Fibroblast of the conjunctiva (primary cell): Measurements from ENCODE around the gene HEATR1.
"Not testable (repeated sequence)": the region's sequence is repeated elsewhere in the genome, so short reads cannot be mapped to it uniquely, and the experiment has no call there.

Experiments used
- DNase-seq: peaks from one replicate; pipeline ENCODE4 v3.0.0-alpha.2; 2010; ENCODE audit warnings: low read depth

The HEATR1 gene

DNA sequence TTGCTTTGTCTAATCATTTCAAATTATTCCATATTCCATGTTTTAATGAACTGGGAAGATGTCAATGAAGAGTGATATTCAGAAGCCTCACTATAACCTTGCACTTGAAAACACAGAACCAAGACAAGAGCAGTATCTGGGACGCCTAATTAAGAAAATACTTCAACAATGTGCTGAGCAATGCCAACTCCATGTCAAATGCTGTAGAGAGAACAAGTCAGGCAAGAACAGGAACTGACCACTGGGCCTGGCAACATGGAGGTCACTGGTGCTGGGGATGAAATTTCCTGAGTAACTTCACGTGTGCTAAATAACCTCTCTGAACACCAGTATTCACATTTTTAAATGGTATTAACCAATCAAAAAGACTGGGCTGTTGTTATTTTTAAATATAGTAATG lies 22.8 kb downstream of the HEATR1 start:
- DNase-seq = no peak

DNA sequence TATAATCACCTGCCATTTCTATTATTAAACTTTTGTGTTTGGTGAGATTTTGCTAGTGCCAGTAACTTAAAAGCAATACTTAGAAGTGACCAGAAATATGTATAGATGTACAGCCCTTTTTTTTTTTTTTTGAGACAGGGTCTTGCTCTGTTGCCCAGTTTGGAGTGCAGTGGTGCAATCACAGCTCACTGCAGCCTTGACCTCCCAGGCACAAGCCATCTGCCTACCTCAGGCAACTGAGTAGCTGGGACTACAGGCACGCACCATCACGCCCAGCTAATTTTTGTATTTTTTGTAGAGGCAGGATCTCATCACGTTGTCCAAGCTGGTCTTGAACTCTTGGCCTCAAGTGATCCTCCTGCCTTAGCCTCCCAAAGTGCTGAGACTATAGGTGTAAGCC lies 23.9 kb downstream of the HEATR1 start:
- DNase-seq = not testable (repeated sequence)

DNA sequence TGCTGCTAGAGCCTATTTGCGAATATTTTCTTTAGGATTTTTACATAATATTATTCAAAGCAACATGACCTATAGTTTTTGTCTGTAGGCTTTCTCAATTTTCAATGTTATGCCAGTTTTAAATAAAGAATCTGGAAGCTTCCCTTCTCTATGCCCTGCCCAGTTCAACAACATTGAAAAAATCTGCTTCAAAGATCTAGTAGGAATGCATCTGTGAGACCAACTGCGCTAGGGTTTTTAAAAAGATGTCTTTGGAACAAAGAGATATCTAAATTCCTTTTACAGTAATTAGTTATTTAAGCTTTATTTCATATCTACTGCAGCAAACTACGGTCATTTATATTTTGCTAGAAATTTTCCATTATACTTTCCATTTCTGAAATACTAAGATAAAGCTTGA lies 25.7 kb downstream of the HEATR1 start:
- DNase-seq = no peak

DNA sequence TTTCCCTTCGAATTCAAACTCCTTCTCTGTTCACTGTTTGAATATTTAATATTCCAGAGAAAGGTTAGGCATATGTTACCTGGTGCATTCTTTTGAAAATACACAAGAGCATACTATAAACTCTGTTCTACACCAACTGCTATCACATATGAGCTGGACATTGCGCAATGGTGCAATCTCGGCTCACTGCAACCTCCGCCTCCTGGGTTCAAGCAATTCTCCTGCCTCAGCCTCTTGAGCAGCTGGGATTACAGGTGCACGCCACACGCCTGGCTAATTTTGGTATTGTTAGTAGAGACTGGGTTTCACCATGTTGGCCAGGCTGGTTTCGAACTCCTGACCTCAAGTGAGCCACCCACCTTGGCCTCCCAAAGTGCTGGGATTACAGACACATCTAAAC lies 27.3 kb downstream of the HEATR1 start:
- DNase-seq = not testable (repeated sequence)

DNA sequence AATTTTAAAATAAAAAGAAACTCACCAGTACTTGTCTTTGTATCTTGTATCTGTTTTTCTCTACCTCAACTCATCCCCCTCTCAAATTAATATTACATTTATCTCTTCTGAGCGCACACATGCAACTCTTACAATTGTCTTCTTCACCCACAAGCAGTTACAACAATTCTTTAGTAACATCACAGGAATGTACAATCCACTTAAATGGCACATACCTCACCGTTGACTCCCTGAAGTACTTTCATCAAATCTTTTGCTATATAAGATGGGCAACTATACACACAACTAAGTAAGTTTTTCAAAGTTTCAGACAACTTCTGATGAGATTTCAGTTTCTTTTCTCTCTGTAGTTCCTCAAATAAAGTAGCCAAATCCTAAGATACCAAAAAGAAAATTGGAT lies 28.3 kb downstream of the HEATR1 start:
- no peak for DNase-seq

DNA sequence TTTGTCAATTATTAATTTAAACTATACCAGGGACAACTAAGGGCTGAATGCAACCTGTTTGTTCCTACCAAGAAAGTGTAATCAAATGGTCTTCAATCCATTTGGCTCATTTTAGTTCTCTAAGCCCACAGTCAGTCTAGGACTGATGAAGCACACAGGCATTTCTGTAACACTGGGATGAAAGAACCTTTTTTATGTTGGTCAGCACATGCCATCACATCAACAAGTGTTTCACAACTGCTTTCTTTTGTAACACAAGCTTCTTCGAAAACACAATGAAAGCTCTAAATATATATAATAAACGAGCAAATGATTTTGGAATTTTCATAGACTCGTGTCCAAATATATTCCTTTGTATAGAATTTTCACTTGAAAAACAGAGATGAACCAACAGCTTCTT lies 28.8 kb downstream of the HEATR1 start:
- DNase-seq = no peak

DNA sequence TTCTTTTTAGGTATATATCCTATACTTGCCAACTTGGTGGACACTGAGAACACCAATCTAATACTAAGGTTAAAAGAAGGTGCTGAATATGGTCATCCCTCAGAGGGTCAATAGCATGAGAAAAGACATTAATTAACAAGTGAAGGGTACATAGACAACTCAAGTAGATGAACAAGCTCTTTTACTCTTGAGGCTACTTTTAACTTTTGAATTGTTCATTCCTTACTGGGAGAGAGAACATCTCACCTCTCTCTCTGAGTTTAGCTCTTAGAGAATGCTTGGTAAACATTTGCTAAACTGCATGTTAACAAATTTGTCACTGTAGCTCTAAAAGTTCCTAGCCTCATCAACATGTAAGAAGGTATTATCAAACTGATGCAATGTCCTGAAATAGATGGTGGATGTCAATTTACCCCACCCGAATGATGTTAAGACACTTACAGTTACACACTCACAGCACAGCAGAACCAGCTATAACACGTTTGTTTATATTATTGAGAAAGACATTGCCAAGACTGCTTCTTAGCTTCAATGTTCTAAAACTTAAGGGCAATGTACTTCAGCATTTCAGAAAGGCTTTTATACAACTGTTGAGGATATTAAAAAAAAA lies 35.9 kb downstream of the HEATR1 start:
- DNase-seq = peak; percentile 77

DNA sequence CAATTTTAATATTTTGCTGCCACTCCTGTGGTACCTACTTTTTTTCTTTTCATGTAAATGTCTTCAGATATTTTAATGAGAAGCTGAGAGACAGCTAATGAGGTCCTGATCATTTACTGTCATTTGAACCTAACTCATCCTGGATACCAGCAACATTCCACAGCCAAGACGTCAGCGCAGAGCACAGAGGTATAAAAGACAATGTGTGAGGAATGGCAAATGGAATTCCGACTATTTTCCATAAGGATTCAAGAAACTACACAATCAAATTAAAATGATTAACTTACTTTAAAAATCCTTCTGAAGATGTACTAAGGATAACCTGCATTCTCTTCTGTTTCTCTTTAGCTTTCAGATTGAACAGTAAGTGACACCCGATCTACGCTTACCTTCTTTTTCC lies 38.8 kb downstream of the HEATR1 start:
- DNase-seq = no peak

DNA sequence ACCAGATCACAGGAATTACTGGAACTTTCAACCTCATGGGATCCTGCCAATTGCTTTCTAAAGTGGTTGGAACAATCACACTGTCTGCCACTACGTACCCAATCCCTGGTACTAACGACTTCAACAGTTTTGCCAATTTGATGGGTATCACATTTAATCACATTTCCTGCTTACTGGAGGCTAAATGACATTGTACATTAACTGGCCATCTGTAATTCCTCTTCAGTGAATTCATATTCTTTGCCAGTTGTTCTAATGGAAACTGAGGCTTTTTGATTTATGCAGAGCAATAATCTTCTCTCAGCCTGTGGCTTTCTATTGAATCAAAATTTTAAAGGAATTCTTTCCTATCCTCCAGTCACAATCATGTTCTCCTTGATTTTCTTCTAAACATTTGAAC lies 42.3 kb downstream of the HEATR1 start:
- DNase-seq = no peak

DNA sequence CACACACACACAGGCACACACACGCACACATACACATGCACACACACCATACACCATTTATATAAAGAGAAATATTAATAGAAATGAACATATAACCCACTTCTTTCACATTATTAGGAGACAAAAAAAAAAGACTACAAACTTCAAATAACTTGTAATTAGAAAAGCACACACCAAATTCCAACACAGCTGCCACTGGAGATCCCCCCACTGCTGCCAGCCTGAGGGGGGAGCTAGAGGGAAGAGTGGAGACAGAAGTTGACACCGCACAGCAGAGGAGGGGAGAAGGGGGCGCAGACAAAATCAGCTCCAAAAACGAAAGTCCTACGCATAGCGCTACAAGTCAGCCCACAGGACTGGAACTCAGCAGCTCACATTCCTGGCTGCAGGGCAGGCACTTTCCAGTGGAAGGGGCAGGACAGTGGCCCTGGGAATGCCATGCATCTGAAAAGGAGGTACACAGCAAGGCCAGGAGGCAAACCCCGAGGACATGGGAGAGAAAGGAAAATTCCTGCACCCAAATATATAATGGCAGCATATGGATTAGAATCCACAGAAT lies 44.0 kb downstream of the HEATR1 start:
- DNase-seq = no peak

DNA sequence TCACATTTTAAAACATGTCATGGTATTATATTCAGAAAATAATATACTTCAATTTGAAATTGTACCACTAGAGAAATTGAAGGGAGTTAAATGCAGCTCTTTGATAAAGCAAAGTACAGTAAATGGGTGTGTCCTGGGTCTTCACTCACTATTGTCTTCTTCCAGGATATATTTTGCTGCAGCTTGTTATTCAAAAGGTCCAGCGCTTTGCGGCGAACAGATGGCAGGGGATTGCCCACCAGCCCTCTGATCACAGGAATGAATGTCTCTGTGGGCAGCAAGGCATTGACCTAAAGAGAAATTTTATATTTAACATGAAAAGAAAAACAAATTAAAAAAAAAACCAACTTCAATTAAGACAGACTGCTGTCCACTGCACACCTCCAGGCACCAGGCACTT lies 45.5 kb downstream of the HEATR1 start:
- DNase-seq = no peak

DNA sequence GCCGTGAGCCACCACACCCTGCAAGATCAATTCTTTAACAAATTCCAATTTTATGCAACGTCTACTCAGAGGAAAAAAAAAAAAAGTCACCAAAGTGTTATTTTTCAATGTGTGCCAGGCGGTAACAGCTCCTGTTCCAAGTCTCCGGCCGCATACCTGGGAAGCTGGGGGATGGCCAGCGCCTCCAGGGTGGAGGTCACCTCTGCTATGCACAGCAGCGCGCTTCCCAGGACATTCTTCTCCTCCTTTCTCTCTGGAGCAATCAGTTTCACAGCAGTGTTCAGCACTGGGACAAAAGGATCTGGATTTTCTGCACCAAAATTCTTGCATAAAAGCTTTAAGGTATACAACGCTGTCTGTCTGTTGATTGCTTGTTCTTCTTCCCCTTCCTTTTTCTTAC lies 46.2 kb downstream of the HEATR1 start:
- DNase-seq = no peak

DNA sequence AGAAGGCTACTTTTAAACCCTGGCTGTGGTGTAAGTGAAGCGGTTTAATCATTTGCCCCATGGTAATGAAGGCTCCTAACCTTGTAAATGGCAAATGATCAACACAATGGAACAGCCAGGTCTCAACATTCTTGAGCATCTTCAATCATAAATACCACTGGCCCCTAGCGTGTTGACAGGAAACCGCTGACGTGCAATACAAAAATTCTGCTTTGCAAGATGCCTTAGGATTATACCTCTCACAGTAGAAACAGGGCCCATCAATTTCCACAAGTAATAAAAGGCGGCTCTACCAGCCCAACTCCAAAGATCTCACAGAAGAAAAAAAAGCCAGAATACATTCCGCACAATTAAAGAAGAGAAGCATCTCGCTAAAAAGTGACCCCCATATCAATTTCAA lies 47.7 kb downstream of the HEATR1 start:
- DNase-seq = no peak

DNA sequence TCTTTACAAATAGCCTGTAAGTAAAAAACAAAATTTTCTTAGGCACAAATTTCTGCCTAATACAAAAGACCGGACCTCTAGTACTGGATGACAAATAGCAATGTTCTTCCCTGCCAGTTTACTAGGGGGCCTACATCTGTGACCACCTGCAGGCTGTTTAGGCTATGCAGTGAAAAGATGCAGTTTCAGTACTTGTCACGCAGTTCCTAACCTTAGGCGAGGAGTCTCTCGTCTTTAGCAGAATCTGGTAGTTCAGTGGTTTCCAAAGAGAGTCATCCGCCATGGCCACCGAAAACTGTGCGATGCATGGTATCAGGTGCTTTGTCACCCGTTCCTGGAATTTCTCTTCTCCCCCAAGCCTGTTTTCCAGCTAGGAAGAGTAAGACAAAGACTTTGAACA lies 50.9 kb downstream of the HEATR1 start:
- no peak for DNase-seq

DNA sequence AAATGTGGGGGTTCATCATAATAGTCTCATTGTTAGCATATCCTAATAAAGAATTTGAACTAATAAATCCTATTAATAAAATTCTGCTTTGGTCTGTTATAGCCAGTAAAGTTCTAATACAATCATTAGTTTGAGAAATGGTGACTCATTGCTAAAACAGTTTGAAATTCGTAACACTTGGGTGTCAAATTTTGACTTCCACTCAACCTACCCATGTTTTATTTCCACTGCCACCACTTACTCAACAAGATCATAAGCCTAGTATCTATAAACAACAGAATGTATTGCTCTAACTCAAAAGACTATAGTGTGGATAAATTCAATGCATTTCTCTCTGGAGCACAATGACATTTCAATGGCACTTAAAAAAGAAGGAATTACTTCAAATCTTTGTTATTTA lies 51.4 kb downstream of the HEATR1 start:
- DNase-seq = no peak

DNA sequence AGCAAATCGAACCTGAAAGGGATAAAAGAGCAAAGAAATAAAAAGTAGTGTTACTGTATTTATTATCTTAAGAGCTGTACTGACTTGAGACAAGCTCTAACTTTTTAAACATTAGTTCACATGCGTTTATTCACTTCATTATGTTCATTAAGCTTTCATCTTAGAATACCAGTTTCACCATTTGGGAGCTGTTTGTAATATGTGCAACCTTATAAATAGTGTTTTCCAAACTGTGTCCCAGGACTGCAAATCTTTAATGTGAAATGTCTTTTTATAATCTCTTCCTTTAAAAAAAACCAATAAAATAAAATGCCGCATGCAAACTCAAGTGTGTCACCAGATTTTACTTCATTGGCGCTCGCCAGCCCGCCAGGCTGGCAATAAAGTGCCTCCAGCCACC lies 52.2 kb downstream of the HEATR1 start:
- no peak for DNase-seq

DNA sequence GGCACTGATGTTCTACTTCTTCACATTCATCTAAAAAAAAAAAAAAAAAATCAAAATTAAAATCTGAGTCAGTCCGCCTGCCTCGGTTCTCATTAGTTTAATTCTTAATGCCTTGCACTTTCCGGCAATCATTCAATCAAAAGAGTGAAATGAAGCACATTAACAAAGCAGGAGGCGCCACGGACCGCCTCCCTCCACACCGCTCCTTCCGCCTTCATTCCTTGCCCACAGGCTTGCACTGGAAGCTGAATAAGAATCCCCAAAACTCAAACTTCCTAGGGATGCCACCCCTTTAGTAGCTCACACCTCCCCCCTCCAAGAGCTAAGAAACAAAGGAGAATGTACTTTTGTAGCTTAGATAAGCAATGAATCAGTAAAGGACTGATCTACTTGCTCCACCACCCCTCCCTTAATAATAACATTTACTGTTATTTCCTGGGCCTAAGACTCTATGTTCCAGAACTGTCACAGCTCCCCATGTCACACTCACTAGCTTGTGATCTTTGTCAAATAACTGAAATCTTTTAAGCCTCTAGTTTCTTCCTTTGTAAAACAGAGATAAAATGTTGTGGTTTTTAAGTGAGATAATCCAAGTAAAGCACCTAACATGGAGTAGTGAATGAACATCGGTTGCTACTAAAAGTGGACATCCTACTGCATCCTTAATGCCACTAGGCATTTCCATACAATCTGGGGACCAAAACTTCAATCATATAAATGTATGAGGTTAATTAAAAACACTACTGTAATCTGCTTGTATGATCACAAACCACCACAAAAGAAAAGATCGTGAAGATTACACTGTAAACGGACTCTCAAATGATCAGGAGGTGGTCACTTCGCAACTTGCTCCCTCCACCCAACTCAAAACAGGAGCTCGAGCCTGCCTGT lies 53.1 kb downstream of the HEATR1 start:
- DNase-seq = no peak

DNA sequence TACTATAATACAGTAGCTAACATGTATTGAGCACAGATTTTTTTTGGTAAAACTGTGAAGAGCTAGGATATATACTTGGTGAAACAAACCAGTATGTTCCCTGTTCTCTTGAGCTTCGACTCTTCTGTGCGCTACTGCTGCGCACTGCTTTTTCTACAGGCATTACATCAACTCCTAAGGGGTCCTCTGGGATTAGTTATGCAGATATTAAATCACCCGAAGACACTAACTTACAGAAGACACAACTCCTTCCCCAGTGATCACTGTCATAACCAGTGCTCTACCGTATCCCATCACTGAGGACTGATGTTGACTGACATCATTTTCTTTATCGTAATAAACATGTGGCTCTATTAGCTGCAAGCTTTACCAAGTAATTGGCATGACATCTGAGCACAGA lies 55.9 kb downstream of the HEATR1 start:
- DNase-seq = no peak

DNA sequence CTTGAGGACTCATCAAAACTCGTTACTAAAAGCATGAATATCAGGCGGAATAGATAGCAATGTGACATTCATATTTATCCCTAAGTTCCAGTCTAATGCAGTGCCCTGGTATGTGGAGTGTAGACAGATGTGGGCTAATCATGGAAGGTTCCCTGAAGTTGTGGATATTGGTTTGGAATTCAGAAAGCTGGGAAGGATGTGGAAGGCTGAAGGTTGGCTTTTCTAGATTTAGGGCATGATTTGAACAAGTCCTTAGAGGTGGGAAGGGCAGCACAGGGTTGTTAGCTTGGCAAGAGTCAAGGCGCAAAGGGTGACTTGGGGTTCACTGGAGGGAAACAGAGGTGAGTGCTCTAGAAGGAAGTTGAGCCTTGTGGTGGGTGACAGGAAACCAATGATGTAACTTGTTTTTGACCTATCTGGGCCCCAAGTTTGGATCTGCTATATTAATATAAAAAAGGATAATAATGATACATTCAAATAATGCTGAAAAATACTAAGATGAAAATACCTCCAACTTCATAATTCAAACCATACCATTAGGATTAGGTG lies 58.6 kb downstream of the HEATR1 start:
- DNase-seq = no peak

DNA sequence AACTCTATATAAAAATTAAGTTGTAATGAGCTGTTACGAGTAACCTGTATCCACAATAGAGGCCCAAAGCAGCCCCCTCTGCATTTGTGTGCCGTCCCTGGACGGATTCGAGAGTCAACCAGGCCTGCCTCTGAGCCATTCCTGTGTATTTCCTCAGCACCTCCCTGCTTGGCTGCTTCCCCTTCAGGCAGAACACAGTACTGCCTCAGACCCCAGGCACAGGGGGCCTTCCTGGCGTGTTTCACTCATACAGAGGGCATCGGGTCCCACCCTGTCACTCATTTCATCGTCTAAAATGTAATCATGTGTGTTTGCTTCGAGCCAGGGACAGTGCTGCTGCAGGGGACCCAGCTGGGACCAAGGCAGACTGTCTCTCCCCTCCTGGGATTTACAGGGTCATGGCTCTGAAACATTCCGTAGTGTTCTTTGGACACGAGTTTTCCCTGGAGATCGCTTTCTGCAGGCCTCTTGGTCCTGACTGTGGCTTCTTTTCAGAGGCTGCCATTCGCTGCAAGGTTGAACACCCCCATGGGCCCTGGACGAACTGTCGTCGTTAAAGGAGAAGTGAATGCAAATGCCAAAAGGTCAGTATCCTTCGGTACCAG lies 61.1 kb downstream of the HEATR1 start:
- no peak for DNase-seq

DNA sequence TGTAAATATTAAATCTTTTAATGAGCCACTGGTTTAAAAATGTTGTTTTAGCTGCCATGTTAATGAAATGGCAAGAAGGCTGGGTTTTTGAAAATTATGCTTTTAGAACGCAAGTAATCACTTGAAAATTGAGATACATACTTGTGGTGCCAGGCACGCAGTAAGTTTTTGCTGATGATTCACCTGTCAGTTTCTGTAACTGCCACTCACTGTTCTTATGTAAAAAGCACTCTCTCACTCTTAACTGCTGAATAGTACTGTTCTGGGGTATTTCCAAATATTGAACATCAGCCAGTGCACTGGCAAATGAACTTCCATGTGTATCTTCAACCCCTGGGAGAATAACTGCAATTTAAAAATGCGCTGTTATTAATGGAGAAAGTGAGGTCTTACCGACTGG lies 62.6 kb downstream of the HEATR1 start:
- DNase-seq = no peak

DNA sequence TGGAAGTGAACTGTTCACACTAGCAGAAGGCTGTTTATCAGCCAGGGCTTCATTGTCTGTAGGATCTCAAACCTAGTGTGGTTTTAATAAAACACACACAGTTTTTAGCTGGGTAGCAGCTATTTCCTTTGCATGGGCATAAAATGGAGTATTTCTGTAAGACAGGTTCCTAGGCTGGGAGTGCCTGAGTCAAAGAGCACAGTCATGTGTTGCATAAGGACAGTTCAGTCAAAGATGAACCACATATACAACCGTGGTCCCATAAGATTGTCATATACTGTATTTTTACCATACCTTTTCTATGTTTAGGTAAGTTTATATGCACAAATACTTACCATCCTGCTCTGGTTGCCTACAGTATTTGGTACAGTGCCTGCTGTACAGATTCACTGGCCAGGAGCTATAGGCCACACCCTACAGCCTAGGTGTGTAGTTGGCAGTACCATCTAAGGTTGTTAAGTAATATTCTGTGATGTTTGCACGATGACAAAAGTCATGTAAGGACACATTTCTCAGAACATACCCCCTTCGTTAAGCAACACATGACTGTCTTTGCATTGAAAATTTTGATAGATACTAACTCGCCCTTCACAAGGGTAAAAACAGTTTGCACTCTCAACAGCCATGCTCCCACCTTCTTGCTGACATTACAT lies 63.4 kb downstream of the HEATR1 start:
- no peak for DNase-seq
